A673 (cell line): ENCODE data around the gene ECM2. TPM values are rescaled to one million over a fixed set of nuclear protein-coding genes. Genes with fewer than 3 reads are reported as not detected.
A peak's percentile ranks its signal among the peaks of the same experiment; 100 is the strongest.

Source experiments
- BruUV-seq: library from RNA; stranded (reverse); fragments of 400-500 nt; replicated peaks from 2 replicates; lab custom pipeline; 2021; lab: Mats Ljungman, UMichigan
- CTCF ChIA-PET: fragments of 300-600 bp; sonication (Branson Sonifier 250); formaldehyde crosslinking; loops from one replicate; lab custom pipeline; 2022; ENCODE audit warnings: antibody characterized with exemption; lab: Charles Lee
- POLR2A ChIA-PET: fragments of 300-600 bp; sonication (Branson Sonifier 250); formaldehyde crosslinking; loops from one replicate; lab custom pipeline; 2022; ENCODE audit warnings: antibody characterized with exemption; ENCODE audit not compliant: low non-redundant PET; lab: Charles Lee
- DNase-seq: peaks from one replicate; pipeline ENCODE4 v3.0.0-alpha.2; 2015; ENCODE audit warnings: low spot score
- H3K27ac ChIP-seq: fragments of 200-600 bp; sonication (generic); 2 replicates; pipeline ENCODE4 v1.5.1; 2016; ENCODE audit warnings: mixed run types, low read depth, mild to moderate bottlenecking, mixed read lengths, antibody characterized with exemption, low read length; ENCODE audit not compliant: poor library complexity, severe bottlenecking
- H3K27me3 ChIP-seq: fragments of 200-600 bp; sonication (generic); replicated peaks from 2 replicates; pipeline ENCODE4 v1.6.1; 2017; ENCODE audit warnings: mixed run types, low read depth, mild to moderate bottlenecking, mixed read lengths, antibody characterized with exemption, low read length; ENCODE audit not compliant: insufficient read depth, poor library complexity
- H3K36me3 ChIP-seq: fragments of 200-600 bp; sonication (generic); 2 replicates; pipeline ENCODE4 v1.6.1; 2016; ENCODE audit warnings: mixed run types, mild to moderate bottlenecking, mixed read lengths, antibody characterized with exemption, low read length; ENCODE audit not compliant: insufficient read depth, poor library complexity, severe bottlenecking
- H3K4me1 ChIP-seq: fragments of 200-600 bp; sonication (generic); 2 replicates; pipeline ENCODE4 v1.6.1; 2017; ENCODE audit warnings: mixed run types, mild to moderate bottlenecking, mixed read lengths, antibody characterized with exemption, low read length; ENCODE audit not compliant: insufficient read depth, poor library complexity, severe bottlenecking
- H3K4me3 ChIP-seq: fragments of 200-600 bp; sonication (generic); 2 replicates; pipeline ENCODE4 v1.5.1; 2016; ENCODE audit warnings: low read depth, mixed run types, mild to moderate bottlenecking, mixed read lengths, low read length; ENCODE audit not compliant: poor library complexity, severe bottlenecking
- H3K9me3 ChIP-seq: fragments of 200-600 bp; sonication (generic); 2 replicates; pipeline ENCODE4 v1.6.1; 2016; ENCODE audit warnings: mixed run types, low read depth, mild to moderate bottlenecking, mixed read lengths, antibody characterized with exemption, low read length; ENCODE audit not compliant: poor library complexity, severe bottlenecking
- CTCF ChIP-seq: fragments of 300-800, 200-600 bp; sonication (generic); conservative IDR thresholded peaks from 2 replicates; pipeline ENCODE4 v1.5.1; 2017; ENCODE audit warnings: low read depth, mild to moderate bottlenecking, antibody characterized with exemption, low read length, moderate library complexity, mixed read lengths
- EZH2 ChIP-seq: fragments of 200-600 bp; sonication (generic); IDR thresholded peaks from 2 replicates; pipeline ENCODE4 v1.6.1; 2017; ENCODE audit warnings: borderline replicate concordance, low read depth, mild to moderate bottlenecking, mixed read lengths, antibody characterized with exemption, low read length; ENCODE audit not compliant: poor library complexity, severe bottlenecking
- intact Hi-C: fragments of 100-400 bp; cut with micrococcal nuclease; formaldehyde crosslinking; loops from one replicate; pipeline ENCODE4 v1.10.0; 2022; ENCODE audit not compliant: unreplicated experiment
- total RNA-seq: library from RNA; stranded (reverse); gene quantifications from 2 replicates; pipeline ENCODE4 v1.2.3, GENCODE V29; 2021

The ECM2 gene
- total RNA-seq, 1 experiment from 2014 or later = 0.24 TPM

GRCh38 chr9:92543972-92544371 lies 8.2 kb upstream of the ECM2 start:
- Histone ChIP-seq H3K36me3 (no peaks in the 10 kb centered on the region), H3K4me1 (no peaks in the 10 kb centered on the region), H3K27ac (no peak overlapping the region), H3K9me3 (no peaks in the 10 kb centered on the region), H3K27me3 (no peaks in the 10 kb centered on the region), H3K4me3 (no peak overlapping the region)
- CTCF ChIA-PET = no interaction called here
- no peak for DNase-seq
- POLR2A ChIA-PET = interaction anchor here (0.6 kb wide), 1 partner anchor 929 kb away, joined by 14 read pairs; no protein-coding TSS in a partner anchor
- no peak for TF ChIP-seq CTCF
- TF ChIP-seq EZH2 = no peak
- BruUV-seq = no TSS peak
- intact Hi-C loops = no loop called here

GRCh38 chr9:92538541-92538940 lies 2.8 kb upstream of the ECM2 start:
- intact Hi-C loops = no loop called here
- Histone ChIP-seq H3K27me3 (no peaks in the 10 kb centered on the region), H3K9me3 (no peaks in the 10 kb centered on the region), H3K4me3 (no peak overlapping the region), H3K27ac (no peak overlapping the region), H3K4me1 (peaks cover 12% of the 10 kb centered on the region), H3K36me3 (no peaks in the 10 kb centered on the region)
- POLR2A ChIA-PET = no interaction called here
- no TSS peak for BruUV-seq
- CTCF ChIA-PET = no interaction called here
- TF ChIP-seq CTCF (no peak), EZH2 (no peak)
- DNase-seq = no peak

GRCh38 chr9:92534674-92535073 lies 1.1 kb downstream of the ECM2 start:
- intact Hi-C loops = no loop called here
- CTCF ChIA-PET = no interaction called here
- no peaks in the 10 kb centered on the region for H3K9me3 ChIP-seq
- POLR2A ChIA-PET = no interaction called here
- H3K4me3 ChIP-seq = no peak overlapping the region
- no peaks in the 10 kb centered on the region for H3K36me3 ChIP-seq
- DNase-seq = peak; percentile 2
- TF ChIP-seq CTCF (no peak), EZH2 (no peak)
- no peak overlapping the region for H3K27ac ChIP-seq
- H3K27me3 ChIP-seq = no peaks in the 10 kb centered on the region
- peaks cover 12% of the 10 kb centered on the region for H3K4me1 ChIP-seq
- BruUV-seq = no TSS peak
